ENCODE results near the gene MYO18A.

GRCh38 chr17:29085223-29085622, 95.0 kb downstream of the MYO18A start:
- TF ChIP-seq CTCF (IDR thresholded peaks at IDR 0.05; ENCODE audit: low read length) (no peak), EZH2phosphoT487 (IDR thresholded peaks at IDR 0.05; ENCODE audit: low read length) (no peak), EZH2 (optimal IDR thresholded peaks at IDR 0.05; ENCODE audit: low read depth, low read length) (no peak)
